ENCODE data around the gene EFEMP2. TPM values are rescaled to one million over a fixed set of nuclear protein-coding genes. Genes with fewer than 3 reads are reported as not detected.

Gene EFEMP2
- total RNA-seq, 4 donors from 2014 or later: 3.6 to 29.0 (median 10.2) TPM

DNA sequence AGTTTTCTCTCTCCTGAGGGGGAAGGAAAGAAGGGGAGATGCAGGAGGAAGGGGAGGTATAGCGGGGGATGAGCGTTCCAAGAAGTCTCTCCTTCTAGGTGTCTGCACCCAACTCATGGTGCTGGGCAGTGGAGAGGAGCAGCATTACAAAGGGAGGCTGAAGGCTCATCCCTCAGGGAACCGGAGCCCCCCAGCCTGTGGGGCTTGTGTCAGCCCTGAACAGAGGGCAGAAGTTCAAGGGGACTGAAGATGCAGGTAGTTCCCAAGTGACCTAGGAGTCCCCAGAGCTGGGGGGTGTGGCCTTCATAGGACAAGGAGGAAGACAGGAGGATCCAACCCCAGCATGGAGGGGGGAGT is 44.5 kb upstream of the EFEMP2 start:
- Histone ChIP-seq H3K27ac (peak overlapping the region; percentile 94 to 99 (median 98)), H3K36me3 (peaks cover 0 to 22% (median 0%) of the 10 kb centered on the region in 3 donors), H3K27me3 (no peaks in the 10 kb centered on the region), H3K4me3 (peak overlapping the region in 2 of 4 donors; percentile 89 to 98), H3K9me3 (no peaks in the 10 kb centered on the region), H3K4me1 (peaks cover 63 to 85% (median 63%) of the 10 kb centered on the region in 3 donors)
- WGBS, 2 donors: 83% methylated on average over 2 of the region's 3 CpGs; no CpG with 5 or more reads in 1 of the 2 donors
- no peak for DNase-seq
- TF ChIP-seq, protein P1, sequence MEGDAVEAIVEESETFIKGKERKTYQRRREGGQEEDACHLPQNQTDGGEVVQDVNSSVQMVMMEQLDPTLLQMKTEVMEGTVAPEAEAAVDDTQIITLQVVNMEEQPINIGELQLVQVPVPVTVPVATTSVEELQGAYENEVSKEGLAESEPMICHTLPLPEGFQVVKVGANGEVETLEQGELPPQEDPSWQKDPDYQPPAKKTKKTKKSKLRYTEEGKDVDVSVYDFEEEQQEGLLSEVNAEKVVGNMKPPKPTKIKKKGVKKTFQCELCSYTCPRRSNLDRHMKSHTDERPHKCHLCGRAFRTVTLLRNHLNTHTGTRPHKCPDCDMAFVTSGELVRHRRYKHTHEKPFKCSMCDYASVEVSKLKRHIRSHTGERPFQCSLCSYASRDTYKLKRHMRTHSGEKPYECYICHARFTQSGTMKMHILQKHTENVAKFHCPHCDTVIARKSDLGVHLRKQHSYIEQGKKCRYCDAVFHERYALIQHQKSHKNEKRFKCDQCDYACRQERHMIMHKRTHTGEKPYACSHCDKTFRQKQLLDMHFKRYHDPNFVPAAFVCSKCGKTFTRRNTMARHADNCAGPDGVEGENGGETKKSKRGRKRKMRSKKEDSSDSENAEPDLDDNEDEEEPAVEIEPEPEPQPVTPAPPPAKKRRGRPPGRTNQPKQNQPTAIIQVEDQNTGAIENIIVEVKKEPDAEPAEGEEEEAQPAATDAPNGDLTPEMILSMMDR (IDR thresholded peaks at IDR 0.05): no peak
- no peak for TF ChIP-seq POLR2A (IDR thresholded peaks at IDR 0.05)
- intact Hi-C loops (cut with DNase I): no loop called here

DNA sequence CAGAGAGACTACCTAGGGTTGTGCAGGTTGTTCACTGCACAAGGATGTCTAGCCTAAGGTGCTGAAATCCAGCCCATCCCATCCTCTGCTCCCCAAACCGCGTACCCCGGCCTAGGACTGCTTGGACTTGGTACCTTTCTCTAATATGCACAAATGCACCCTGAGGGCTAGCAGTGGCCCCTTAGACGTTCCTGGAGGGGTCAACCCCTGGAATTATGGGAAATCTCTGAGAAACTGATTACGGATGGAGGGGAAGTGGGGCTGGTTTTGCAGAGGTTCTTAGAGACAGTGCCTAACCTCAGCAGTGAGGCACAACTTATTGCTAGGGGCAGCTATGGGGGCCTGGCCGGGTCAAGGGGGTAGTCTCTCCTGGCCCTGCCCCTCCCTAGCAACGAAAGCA is 43.8 kb upstream of the EFEMP2 start:
- Histone ChIP-seq H3K4me1 (peaks cover 65 to 86% (median 70%) of the 10 kb centered on the region in 3 donors), H3K27ac (peak overlapping the region; percentile 94 to 99 (median 98)), H3K27me3 (no peaks in the 10 kb centered on the region), H3K9me3 (no peaks in the 10 kb centered on the region), H3K4me3 (peak overlapping the region in 2 of 4 donors; percentile 1 to 98), H3K36me3 (peaks cover 0 to 16% (median 0%) of the 10 kb centered on the region in 3 donors)
- DNase-seq: no peak
- TF ChIP-seq, protein P1 (IDR thresholded peaks at IDR 0.05): no peak
- TF ChIP-seq POLR2A (IDR thresholded peaks at IDR 0.05): no peak
- WGBS, 2 donors: 48 to 80% methylated on average over 3 of the region's 7 CpGs
- intact Hi-C loops (cut with DNase I): no loop called here

DNA sequence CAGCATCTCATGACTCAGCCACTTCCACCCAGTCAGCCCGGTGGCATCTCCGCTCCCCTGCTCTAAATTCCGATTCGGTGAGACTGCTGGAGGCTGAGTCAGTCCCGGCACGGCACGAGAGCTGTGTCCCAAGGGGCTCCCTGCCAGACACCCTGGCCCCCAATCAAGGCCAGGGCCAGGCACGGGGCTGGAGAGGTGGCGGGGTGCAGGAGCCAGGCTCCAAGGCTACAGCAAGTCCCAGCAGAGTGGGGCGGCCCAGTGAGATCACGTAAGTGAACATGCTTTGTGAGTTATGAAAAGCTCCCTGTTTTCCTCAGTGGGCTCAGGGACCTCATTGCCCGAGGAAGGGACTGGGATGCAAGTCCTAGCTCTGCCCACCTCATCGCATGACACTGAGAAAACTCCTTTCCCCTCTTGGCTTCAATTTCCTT is 43.2 kb upstream of the EFEMP2 start:
- H3K4me3 ChIP-seq: peak overlapping the region in 3 of 4 donors; percentile 1 to 6 (median 5)
- TF ChIP-seq, protein P1 (IDR thresholded peaks at IDR 0.05): no peak
- TF ChIP-seq POLR2A (IDR thresholded peaks at IDR 0.05): peak in 1 of 4 donors; percentile 24
- no peak for DNase-seq
- H3K36me3 ChIP-seq: peaks cover 0 to 10% (median 0%) of the 10 kb centered on the region in 3 donors
- peaks cover 60 to 86% (median 67%) of the 10 kb centered on the region in 3 donors for H3K4me1 ChIP-seq
- intact Hi-C loops (cut with DNase I): no loop called here
- 10 to 40% methylated on average over 4 to 5 of the region's 13 CpGs for WGBS, 2 donors
- no peaks in the 10 kb centered on the region for H3K27me3 ChIP-seq
- H3K27ac ChIP-seq: peak overlapping the region; percentile 94 to 99 (median 98)
- H3K9me3 ChIP-seq: no peaks in the 10 kb centered on the region

DNA sequence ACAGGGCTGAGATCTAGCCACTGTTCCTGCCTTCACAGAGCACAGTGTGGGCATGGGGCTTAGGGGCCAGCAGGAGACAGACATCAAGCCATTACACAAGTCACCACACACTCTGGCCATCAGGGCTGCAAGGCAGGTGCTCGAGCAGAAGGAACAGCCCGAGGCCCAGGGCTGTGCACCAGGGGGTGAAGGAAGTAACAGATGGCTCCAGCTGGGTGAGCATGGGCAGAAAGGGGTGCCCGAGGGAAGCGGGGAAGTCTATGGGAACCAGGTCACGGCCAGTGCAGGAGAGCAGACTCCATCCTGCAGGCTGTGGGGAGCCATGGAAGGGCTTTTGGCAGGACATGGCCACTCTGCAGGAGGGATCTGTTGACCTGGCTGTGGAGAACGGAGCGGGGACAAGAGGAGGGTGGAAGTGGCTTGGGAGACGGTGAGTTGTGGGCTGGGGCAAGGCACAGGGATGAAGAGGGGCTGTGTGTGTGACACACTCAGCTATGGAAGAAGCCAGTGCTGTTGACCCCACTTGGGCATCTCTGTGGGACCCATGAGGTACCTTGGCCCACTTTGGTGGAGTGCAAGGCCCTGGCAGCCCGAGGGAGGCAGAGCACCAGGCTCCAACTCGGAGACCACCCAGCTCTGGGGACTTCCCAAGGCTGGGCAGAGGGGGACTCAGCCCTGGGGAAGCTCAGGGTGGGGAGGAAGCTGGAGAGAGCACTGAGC is 42.7 kb upstream of the EFEMP2 start:
- TF ChIP-seq, protein P1 (IDR thresholded peaks at IDR 0.05): no peak
- TF ChIP-seq POLR2A (IDR thresholded peaks at IDR 0.05): no peak
- Histone ChIP-seq H3K4me1 (peaks cover 54 to 82% (median 61%) of the 10 kb centered on the region in 3 donors), H3K36me3 (peaks cover 0 to 9% (median 0%) of the 10 kb centered on the region in 3 donors), H3K9me3 (no peaks in the 10 kb centered on the region), H3K27me3 (no peaks in the 10 kb centered on the region), H3K27ac (peak overlapping the region; percentile 94 to 99 (median 98)), H3K4me3 (peak overlapping the region in 2 of 4 donors; percentile 1 to 6)
- no peak for DNase-seq
- 42 to 43% methylated on average over 7 to 8 of the region's 10 CpGs for WGBS, 2 donors
- intact Hi-C loops (cut with DNase I): no loop called here

DNA sequence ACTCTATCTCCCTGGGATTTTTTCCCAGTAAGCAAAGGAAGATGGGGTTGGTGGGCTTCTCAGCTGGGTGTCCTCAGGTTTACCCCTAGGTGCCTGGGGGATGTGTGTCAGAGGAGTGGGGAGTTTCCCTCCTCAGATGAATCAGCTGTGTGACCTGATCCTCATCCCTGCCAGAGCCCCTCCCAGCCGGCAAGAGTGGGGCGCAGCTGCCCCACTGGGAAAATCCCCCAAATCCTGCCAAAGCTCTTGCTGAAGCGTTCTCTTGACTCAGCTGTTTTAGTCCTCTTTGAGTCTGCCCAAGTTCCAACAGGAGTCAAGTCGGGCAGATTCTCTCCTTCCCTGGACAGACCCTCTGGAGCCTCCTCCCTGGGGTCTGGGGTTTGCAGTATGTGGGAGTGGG is 40.2 kb upstream of the EFEMP2 start:
- Histone ChIP-seq H3K4me3 (no peak overlapping the region), H3K36me3 (peaks cover 0 to 9% (median 0%) of the 10 kb centered on the region in 3 donors), H3K27ac (peak overlapping the region; percentile 40 to 81 (median 70)), H3K27me3 (no peaks in the 10 kb centered on the region), H3K9me3 (no peaks in the 10 kb centered on the region), H3K4me1 (peaks cover 46 to 69% (median 53%) of the 10 kb centered on the region in 3 donors)
- intact Hi-C loops (cut with DNase I): no loop called here
- WGBS, 2 donors: 40 to 53% methylated on average over 1 to 3 of the region's 4 CpGs
- DNase-seq: no peak
- TF ChIP-seq POLR2A (IDR thresholded peaks at IDR 0.05): no peak
- TF ChIP-seq, protein P1 (IDR thresholded peaks at IDR 0.05): no peak

Measured in esophagus squamous epithelium (tissue), 5 donors.